Superior temporal gyrus (tissue), 1 donor: Measurements from ENCODE around the gene MT1F.
"Not testable (repeated sequence)": the region's sequence is repeated elsewhere in the genome, so short reads cannot be mapped to it uniquely, and the experiment has no call there.

Experiments
- DNase-seq: peaks from one replicate; pipeline ENCODE4 v3.0.0-alpha.2; 2016; ENCODE audit errors: extremely low spot score

The MT1F gene

DNA sequence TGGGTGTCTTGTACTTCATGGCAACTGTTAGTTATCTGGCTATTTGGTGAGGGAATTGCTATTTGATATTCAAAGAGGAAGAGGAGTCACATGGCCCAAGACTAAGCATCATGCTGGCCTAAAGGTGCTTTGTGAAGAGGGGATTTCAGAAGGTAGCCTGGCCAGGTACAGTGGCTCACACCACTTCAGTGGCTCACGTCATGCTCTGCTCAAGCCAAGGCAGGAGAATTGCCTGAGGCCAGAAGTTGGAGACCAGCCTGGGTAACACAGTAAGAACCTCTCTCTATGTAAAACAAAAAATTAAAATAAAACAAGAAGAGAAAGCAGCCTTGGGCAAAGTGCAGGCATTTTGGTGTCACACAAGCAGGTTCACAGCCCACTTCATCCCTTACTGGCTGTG is 12.4 kb upstream of the MT1F start:
- no peak for DNase-seq

DNA sequence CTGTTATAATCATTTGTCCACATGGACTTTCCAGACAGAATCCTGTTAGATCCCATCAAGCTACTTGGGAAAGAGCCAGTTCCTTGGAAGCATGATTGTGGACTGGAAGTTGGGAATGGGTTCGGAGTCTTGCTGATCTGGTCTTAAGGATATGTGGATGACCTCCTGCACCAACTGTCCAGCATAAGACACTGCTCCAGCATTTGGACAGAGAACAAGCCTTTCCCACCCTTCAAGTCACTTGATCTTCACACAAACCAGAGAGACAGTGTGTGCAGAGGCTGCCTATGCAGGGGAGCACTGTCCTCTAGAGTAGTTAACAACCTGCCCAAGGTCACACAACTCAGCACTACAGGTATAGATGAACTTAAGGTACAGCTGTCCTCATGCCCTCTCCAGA is 11.9 kb upstream of the MT1F start:
- no peak for DNase-seq

DNA sequence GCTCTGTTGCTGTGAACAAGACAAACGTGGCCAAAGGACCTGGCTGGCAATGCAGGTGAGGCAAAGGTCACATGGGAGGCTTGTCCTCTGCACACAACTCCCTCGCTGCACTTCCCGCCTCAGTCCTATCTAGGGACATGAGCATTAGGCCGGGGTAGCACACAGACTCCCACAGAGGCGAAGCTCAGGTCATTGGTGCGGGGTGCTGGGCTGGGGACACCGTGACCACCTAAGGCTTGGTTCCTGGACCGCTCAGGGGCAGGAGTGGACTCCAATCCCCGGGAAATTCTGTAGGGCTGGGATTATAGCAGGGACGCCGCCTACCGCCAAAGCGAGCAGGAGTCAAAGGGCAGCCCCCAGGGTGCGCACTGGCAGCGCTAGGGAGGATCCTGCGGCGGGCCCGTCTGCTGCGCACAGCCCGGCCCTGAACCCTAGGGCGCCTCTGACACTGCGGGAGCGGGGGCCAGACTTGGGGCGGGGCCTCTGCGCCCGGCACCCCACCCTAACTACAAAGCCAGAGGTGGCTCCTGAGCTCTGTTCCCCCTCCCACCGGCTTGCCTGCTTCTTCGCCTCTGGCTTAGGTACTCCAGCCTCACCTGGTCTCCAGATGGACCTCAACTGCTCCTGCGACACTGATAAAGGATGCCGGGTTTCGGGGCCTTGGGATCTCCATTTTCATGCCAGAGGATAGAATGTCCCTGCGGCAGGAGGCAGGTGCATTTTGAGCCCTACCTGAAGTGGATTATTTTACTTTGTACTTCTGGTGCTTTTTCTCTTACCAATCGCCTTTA is 9.9 kb upstream of the MT1F start:
- no peak for DNase-seq

DNA sequence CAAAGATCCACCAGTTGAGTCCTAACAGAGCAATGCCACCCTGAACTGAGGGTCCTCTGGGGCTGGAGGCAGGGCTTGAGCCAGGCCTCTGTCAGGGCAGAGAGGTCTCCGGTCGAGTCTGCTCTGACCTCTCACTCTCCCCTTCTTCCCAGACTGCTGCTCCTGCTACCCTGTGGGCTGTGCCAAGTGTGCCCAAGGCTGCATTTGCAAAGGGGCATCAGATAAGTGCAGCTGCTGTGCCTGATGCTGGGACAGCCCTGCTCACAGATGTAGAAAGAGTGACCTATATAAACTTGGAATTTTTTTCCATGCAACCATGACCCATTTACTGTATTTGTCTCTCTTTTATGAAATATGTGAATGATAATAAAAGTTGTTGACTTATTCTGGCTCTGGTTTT is 8.5 kb upstream of the MT1F start:
- DNase-seq: no peak

DNA sequence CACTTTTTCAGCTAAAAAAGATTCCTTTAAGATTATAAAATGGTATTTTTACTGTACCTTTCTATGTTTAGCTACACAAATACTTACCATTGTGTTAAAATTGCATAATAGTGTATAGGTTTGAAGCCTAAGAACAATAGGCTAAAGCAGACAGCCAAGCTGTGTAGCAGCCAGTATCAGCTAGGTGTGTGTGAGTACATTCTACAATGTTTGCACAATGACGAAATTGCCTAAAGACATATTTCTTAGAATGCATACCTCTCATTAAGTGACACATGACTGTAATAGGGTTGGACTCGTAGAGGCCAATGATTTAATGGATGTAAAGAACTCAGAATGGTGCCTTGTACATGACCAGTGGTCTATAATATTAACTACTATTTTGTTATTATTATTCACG is 7.9 kb upstream of the MT1F start:
- no peak for DNase-seq

DNA sequence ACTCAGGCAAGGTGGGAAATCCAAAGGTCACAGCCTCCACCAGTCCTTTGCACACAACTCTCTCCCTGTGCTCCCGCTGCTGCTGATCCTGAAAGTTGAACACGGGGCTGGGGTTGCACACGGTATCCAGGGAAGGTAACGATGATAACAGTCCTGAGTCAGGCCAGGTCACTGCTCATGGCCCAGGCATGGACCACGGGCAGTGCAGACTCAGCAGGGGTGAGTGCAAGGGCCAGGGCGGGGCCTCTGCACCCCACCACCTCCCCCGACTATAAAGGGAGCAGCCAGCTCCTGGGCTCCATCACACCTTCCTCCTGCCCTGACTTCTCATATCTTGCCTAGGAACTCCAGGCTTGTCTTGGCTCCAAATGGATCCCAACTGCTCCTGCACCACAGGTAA is 6.2 kb upstream of the MT1F start, which contains the start of gene MT1B:
Gene MT1B, plus strand, starts transcription at position 301 of the 400 bp plus-strand sequence. Its CDS starts 68 bp downstream, at position 369.
- no peak for DNase-seq

DNA sequence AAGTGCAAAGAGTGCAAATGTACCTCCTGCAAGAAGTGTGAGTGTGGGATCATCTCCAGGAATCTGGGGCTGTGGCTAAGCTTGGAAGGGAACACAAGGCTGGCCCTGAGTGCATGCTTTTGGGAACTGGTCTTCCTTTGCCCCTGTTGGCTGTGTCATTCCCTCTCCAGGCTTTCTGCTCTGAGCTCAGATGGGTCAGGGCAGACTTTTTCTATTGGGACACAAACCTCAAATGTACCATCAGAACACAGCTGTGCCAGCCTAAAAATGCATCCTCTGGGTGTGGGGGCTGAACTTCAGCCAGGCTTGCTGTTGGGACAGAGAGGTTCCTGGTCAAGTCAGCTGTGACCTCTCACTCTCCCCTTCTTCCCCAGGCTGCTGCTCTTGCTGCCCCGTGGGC is 5.2 kb upstream of the MT1F start:
- no peak for DNase-seq

DNA sequence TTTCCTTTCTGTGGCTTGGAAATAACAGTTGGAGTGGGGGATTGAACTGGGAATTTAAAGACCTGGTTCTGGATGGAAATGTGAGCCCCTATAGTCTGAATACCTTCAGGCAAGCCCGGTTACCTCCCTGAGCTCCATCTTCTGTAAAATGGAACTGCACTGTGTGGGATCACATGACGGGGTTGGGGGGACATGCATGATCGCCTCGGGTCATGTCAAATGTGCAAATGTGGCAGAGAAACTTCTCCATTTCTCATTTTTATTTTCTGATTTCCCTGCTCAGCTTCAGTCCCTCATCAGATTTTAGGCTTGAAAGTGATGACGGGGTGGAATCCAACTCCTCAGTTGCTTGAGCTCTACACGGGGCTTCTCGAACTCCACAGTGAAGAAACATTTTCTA is 4.5 kb upstream of the MT1F start:
- no peak for DNase-seq

DNA sequence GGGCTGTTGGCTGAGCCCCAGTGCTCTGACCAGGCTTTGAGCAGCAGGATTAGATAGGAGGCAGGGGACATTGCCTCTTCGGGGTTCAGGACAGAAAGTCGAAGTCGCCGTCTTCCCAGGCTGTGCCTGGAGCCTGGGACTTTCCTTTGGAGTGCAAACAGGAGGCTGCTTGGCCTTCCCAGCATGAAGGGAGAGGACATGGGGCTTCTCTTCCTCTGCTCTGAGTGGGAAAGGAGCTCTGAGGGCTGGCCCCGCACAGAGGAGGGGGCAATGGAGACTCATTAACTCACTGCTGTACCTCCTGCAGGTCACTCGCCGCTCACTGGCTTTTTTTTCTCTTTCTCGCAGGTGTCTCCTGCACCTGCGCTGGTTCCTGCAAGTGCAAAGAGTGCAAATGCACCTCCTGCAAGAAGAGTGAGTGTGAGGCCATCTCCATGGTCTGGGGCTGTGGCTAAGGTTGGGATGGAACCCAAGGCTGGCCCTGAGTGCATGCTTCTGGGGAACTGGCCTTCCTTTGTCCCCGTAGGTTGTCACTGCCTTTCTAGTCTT is 642 bp downstream of the MT1F start:
- no peak for DNase-seq

DNA sequence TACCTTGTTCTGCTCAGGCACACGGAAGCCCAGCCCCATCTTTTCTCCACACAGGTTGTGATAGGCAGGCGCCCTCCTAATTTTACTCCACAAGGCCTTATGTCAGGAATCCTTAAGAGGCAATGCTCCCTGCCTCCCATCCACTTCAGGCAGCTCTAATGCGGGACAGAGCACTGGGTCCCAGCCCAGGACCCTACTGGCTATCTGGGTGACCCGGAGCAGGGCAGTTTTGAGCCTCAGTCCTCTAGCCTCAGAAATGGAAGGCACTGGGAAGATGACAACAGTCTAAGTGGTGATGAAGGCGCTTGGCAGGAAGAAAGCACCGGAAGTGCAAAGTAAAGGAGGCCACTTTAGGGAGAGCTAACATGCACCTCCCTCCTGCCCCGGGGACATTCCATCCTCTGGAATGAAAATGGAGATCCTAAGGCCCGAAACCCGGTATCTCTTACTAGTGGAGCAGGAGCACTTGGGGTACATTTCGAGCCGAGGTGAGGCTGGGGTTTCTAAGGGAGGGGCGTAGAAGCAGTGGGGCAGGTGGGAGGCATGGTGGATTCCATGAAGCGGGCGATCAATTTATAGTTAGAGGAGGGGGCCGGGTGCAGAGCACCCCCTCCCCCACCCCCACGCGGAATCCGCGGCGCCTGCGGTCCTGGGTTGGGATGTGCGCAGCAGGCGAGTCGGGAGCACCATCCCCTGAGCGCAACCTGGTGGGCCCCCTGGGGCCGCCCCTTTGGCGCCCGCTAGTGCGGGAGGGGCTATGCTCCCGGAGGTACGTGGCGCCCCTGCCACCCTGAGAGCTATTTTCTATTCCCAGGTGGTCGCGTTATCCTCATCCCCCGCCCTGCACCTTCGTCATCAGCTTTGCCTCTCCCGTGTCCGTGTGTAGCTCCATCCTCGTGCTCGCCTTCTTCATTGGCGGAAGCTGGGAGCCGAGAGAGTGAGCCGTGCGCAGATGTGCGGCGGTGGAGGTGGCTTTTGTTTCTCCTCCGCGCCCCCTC is 4.9 kb downstream of the MT1F start:
- DNase-seq: no peak

DNA sequence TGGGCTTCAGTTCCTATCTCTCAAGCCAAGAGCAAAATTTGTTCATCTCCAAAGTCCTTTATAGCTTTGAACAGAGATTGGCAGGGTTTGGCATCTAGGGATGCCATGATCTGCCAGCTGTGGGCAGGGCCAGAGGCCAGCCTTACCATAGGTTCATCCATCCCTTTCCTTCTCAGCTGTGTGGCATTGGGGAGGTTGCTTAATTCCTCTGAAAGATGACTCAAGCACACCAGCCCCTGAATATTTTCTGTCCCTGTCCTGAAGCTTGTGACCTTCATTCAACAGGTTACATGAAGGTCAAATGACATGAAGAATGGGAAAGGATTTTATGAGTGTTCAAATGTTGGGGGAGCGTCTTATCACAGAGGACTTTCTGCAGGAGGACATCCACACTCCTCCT is 6.7 kb downstream of the MT1F start:
- no peak for DNase-seq

DNA sequence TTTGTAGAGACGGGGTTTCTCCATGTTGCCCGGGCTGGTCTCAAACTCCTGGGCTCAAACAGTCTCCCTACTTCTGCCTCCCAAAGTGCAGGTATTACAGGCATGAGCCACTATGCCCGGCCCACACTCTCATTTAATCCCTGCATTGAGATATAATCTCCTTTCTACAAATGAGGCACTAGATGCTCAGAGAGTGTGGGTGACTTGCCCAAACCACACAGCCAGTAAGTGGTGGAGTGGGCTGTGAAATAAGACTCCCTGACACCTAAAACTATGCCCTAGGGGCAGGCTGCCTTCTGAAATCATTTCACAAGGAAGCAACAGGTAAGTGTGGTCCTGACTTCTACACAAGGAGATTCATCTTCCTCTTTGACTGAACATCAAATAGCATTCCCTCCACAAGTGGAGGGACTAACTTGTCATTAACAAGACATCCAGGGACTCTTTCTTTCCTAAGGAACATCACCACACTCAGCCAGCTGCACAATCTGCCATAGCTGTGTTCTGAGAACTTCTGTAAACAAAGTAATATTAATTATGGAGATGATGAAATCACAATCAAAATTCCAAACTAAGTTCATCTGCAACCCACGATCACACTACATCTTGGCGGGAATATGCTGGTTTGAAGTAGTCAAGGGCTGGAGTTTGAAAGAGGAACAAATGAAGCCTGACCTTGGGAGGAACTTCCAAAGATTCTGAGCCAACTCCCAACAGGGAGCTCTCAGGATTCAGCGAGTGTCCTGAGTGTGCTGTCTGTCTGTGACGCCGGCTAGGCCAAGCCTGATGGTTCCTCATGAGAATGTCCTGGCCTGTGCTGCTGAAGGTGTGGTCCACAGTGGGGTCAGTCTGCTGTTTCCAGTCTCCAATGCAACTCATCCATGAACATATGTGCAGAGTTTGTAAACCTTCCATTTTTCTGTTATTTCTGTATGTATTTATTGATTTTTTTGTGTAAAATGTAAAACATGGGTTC is 7.8 kb downstream of the MT1F start:
- not testable (repeated sequence) for DNase-seq

DNA sequence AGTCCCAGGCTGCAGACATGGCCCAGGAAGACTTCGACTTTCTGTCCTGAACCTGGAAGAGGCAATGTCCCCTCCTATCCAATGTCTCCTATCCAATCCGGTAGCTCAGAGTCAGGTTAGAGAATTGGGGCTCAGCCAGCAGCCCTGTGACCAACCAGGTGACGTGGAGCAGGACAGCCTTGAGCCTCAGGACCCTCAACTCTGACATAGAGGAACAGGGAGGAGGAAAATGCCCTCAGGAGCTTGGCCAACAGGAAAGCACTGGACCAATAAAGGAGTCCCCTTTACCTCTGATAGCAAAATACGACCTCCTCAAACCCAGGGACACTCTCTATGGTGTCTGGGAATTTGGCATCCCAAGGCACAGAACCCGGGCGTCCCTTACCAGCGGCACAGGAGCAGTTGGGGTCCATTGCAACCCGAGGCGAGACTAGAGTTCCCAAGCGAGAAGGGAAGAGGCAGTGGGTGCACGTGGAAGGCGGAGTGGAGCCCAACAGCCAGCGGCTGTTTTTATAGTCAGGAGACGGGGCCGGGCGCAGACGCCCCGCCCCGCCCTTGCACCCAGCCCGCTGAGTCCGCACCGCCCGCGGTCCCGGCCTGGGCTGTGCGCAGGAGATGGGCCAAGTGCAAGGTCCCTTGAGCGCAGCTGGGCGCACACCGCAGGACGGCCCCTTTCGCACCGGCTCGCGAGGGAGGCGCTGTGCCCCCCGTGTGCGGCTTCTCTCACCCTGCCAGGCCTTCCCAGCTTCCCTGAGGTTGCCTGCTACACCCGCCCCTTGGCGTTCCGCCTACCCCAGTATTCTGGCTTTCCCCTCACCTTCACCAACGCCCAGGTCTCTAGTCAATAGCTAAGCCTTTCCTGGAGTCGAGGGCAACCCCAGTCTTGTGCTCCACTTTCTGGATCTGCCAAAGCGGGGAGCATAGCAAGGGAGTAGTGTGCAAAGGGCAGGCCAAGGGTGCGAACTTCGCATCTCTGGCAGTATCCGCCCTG is 10.1 kb downstream of the MT1F start, which contains the start of gene MT1G:
Gene MT1G, minus strand, starts transcription at position 485 of the 991 bp plus-strand sequence. Its CDS starts 72 bp downstream, at position 413.
- no peak for DNase-seq

DNA sequence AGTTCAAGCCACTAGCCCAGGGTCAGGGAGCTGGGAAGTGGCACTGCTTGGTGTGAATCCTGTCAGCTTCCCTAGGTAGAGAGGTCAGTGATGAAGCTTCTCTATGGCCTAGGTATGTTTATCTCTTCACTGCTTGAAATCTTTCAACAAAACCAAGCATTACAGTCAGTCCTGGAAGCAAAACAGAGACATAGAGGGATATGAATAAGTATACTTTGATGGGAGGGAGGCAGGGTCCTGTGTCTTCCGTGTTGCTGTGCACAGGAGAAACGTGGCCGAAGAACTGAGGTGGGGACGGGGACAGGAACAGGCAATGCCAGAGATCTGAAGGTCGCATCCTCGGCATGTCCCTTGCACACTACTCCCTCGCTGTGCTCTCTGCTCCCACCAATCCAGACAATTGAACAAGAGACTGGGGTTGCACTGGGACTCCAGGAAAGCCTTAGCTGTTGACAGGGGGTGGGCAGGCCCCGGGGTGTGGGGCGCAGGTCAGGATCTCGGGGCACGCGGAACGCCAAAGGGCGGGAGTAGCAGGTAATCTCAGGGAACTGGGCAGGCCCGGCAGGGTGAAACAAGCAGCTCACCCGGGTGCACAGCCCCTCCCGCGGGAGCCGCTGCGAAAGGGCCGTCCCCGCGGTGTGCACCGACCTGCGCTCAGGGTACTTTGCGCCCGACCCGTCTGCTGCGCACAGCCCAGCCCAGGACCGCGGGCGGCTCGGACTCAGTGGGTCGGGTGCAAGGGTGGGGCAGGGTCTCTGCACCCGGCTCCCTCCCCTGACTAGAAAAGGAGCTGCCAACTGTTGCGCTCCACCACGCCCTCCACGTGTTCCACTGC is 11.5 kb downstream of the MT1F start, which contains the start of gene MT1H:
Gene MT1H, plus strand, starts transcription at position 810 of the 835 bp plus-strand sequence. CDS start 71 bp downstream, outside the sequence.
- DNase-seq: no peak

DNA sequence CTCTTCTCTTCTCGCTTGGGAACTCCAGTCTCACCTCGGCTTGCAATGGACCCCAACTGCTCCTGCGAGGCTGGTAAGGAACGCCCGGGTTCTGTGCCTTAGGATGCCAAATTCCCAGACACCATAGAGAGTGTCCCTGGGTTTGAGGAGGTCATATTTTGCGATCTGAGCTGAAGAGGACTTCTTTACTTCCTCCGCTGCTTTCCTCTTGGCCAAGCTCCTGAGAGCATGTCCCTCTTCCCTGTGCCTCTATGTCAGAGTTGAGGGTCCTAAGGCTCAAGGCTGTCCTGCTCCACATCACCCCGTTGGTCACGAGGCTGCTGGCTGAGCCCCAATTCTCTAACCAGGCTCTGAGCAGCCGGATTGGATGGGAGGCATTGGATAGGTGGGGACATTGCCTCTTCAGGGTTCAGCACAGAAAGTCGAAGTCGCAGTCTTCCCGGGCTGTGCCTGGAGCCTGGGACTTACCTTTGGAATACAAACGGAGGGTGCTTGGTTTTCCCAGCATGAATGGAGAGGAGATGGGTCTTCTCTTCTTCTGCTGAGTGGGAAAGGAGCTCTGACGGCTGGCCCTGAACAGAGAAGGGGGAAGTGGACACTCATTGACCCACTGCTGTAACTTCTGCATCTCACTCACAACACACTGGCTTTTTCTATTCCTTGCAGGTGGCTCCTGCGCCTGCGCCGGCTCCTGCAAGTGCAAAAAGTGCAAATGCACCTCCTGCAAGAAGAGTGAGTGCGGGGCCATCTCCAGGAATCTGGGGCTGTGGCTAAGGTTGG is 12.3 kb downstream of the MT1F start:
- DNase-seq: no peak

DNA sequence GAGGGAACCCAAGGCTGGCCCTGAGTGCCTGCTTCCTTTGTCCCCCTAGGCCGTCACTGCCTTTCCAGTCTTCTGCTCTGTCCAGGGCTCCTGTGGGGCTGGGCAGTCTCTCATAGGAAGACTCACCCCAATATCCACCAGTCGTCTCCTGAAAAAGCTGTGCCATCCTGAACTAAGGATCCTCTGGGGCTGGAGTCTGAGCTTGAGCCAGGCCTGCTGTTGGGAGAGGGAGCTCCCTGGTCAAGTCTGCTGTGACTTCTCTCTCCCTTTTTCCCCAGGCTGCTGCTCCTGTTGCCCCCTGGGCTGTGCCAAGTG is 12.8 kb downstream of the MT1F start:
- DNase-seq: no peak

DNA sequence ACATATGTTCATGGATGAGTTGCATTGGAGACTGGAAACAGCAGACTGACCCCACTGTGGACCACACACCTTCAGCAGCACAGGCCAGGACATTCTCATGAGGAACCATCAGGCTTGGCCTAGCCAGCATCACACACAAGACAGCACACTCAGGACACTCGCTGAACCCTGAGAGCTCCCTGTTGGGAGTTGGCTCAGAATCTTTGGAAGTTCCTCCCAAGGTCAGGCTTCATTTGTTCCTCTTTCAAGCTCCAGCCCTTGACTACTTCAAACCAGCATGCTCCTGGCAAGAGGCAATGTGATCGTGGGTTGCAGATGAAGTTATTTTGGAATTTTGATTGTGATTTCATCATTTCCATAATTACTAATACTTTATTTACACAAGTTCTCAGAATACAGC is 13.9 kb downstream of the MT1F start:
- DNase-seq: not testable (repeated sequence)

DNA sequence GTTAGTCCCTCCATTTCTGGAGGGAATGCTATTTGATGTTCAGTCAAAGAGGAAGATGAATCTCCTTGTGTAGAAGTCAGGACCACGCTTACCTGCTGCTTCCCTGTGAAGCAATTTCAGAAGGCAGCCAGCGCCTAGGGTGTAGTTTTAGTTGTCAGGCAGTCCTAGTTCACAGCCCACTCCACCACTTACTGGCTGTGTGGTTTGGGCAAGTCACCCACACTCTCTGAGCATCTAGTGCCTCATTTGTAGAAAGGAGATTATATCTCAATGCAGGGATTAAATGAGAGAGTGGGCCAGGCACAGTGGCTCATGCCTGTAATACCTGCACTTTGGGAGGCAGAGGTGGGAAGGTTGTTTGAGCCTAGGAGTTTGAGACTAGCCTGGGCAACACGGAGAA is 14.4 kb downstream of the MT1F start:
- DNase-seq: not testable (repeated sequence)
